Fibroblast of peridontal ligament (primary cell): ENCODE results near the gene AFG1L.

ENCODE experiments used
- DNase-seq: peaks from one replicate; pipeline ENCODE4 v3.0.0-alpha.2; 2010; ENCODE audit errors: extremely low read depth

AFG1L gene

GRCh38 chr6:108453601-108454185, 158.8 kb downstream of the AFG1L start:
- DNase-seq, result peak; percentile 47

- no peak for DNase-seq
Measured at GRCh38 chr6:108454356-108454755, 159.5 kb downstream of the AFG1L start.

- DNase-seq, result peak; percentile 14
Measured at GRCh38 chr6:108455688-108456087, 160.8 kb downstream of the AFG1L start.

- peak; percentile 69 for DNase-seq
Measured at GRCh38 chr6:108463784-108464183, 168.9 kb downstream of the AFG1L start.

GRCh38 chr6:108464418-108465097, 169.7 kb downstream of the AFG1L start:
- peak; percentile 9 for DNase-seq

- DNase-seq, result no peak
Measured at GRCh38 chr6:108465098-108465495, 170.2 kb downstream of the AFG1L start.

GRCh38 chr6:108468346-108468745, 173.5 kb downstream of the AFG1L start:
- no peak for DNase-seq

- DNase-seq, result no peak
Measured at GRCh38 chr6:108469316-108469715, 174.5 kb downstream of the AFG1L start.

GRCh38 chr6:108473197-108473596, 178.3 kb downstream of the AFG1L start:
- DNase-seq, result no peak

- DNase-seq, result no peak
Measured at GRCh38 chr6:108476376-108476775, 181.5 kb downstream of the AFG1L start.

- no peak for DNase-seq
Measured at GRCh38 chr6:108476847-108477430, 182.1 kb downstream of the AFG1L start.

- DNase-seq, result no peak
Measured at GRCh38 chr6:108482559-108482958, 187.7 kb downstream of the AFG1L start.

GRCh38 chr6:108484016-108484415, 189.2 kb downstream of the AFG1L start:
- no peak for DNase-seq

GRCh38 chr6:108489699-108490098, 194.8 kb downstream of the AFG1L start:
- DNase-seq, result no peak

- peak; percentile 74 for DNase-seq
Measured at GRCh38 chr6:108492131-108492766, 197.4 kb downstream of the AFG1L start.

- DNase-seq, result no peak
Measured at GRCh38 chr6:108494434-108494833, 199.6 kb downstream of the AFG1L start.

GRCh38 chr6:108497883-108498282, 203.0 kb downstream of the AFG1L start:
- peak; percentile 50 for DNase-seq

- no peak for DNase-seq
Measured at GRCh38 chr6:108501559-108501958, 206.7 kb downstream of the AFG1L start.

- DNase-seq, result no peak
Measured at GRCh38 chr6:108502832-108503231, 208.0 kb downstream of the AFG1L start.

GRCh38 chr6:108507316-108507715, 212.5 kb downstream of the AFG1L start:
- DNase-seq, result no peak

- no peak for DNase-seq
Measured at GRCh38 chr6:108510461-108511319, 215.8 kb downstream of the AFG1L start.
